ENCODE results near the gene SLC22A31. TPM values are rescaled to one million over a fixed set of nuclear protein-coding genes. Genes with fewer than 3 reads are reported as not detected.
"Not testable (repeated sequence)": the region's sequence is repeated elsewhere in the genome, so short reads cannot be mapped to it uniquely, and the experiment has no call there.

Gene SLC22A31
- total RNA-seq, 2 donors from 2014 or later: 4.5 TPM; not detected in 1

GRCh38 chr16:89185887-89186592 is 14.3 kb downstream of the SLC22A31 start:
- DNase-seq (ENCODE audit: low spot score); intact Hi-C loops (cut with DNase I): not testable (repeated sequence)

GRCh38 chr16:89184933-89185794 is 15.2 kb downstream of the SLC22A31 start:
- intact Hi-C loops (cut with DNase I): no loop called here

GRCh38 chr16:89184677-89184932 is 15.7 kb downstream of the SLC22A31 start:
- intact Hi-C loops (cut with DNase I): no loop called here
- DNase-seq (ENCODE audit: low spot score): no peak

More at GRCh38 chr16:89184933-89185794, 15.2 kb downstream of the SLC22A31 start:
- DNase-seq (ENCODE audit: low spot score): no peak

GRCh38 chr16:89183975-89184676 is 16.2 kb downstream of the SLC22A31 start:
- intact Hi-C loops (cut with DNase I): no loop called here
- DNase-seq (ENCODE audit: low spot score): no peak

- DNase-seq (ENCODE audit: low spot score): no peak
- intact Hi-C loops (cut with DNase I): no loop called here
Measured at GRCh38 chr16:89183463-89183862, 16.9 kb downstream of the SLC22A31 start.

- intact Hi-C loops (cut with DNase I): no loop called here
- DNase-seq (ENCODE audit: low spot score): no peak
Measured at GRCh38 chr16:89179656-89180315, 20.6 kb downstream of the SLC22A31 start.

GRCh38 chr16:89179148-89179484 is 21.2 kb downstream of the SLC22A31 start:
- no peak for DNase-seq (ENCODE audit: low spot score)
- intact Hi-C loops (cut with DNase I): no loop called here

- DNase-seq (ENCODE audit: low spot score): no peak
- intact Hi-C loops (cut with DNase I): no loop called here
Measured at GRCh38 chr16:89178453-89179147, 21.7 kb downstream of the SLC22A31 start.

- DNase-seq (ENCODE audit: low spot score): no peak
- intact Hi-C loops (cut with DNase I): no loop called here
Measured at GRCh38 chr16:89177501-89177900, 22.8 kb downstream of the SLC22A31 start.

GRCh38 chr16:89176717-89177116 is 23.6 kb downstream of the SLC22A31 start:
- DNase-seq (ENCODE audit: low spot score): no peak
- intact Hi-C loops (cut with DNase I): no loop called here

GRCh38 chr16:89176147-89176690 is 24.1 kb downstream of the SLC22A31 start:
- intact Hi-C loops (cut with DNase I): no loop called here
- DNase-seq (ENCODE audit: low spot score): no peak

GRCh38 chr16:89175280-89176146 is 24.8 kb downstream of the SLC22A31 start:
- no peak for DNase-seq (ENCODE audit: low spot score)
- intact Hi-C loops (cut with DNase I): no loop called here

- no peak for DNase-seq (ENCODE audit: low spot score)
- intact Hi-C loops (cut with DNase I): no loop called here
Measured at GRCh38 chr16:89174877-89175276, 25.5 kb downstream of the SLC22A31 start.

- intact Hi-C loops (cut with DNase I): no loop called here
Measured at GRCh38 chr16:89174055-89174827, 26.1 kb downstream of the SLC22A31 start.

GRCh38 chr16:89173174-89173921 is 27.0 kb downstream of the SLC22A31 start:
- intact Hi-C loops (cut with DNase I): no loop called here
- no peak for DNase-seq (ENCODE audit: low spot score)

More at GRCh38 chr16:89174055-89174827, 26.1 kb downstream of the SLC22A31 start:
- DNase-seq (ENCODE audit: low spot score): no peak

- DNase-seq (ENCODE audit: low spot score): no peak
- intact Hi-C loops (cut with DNase I): no loop called here
Measured at GRCh38 chr16:89172528-89173173, 27.7 kb downstream of the SLC22A31 start.
